Muscle of leg (tissue), 11 donors: ENCODE results near the gene BRCA2. TPM values are rescaled to one million over a fixed set of nuclear protein-coding genes. Genes with fewer than 3 reads are reported as not detected.

Source experiments
- DNase-seq: peaks from one replicate; pipeline ENCODE4 v3.0.0; 2013
- H3K27ac ChIP-seq: one replicate; pipeline ENCODE4 v1.5.1; 2013; ENCODE audit warnings: mild to moderate bottlenecking, low read length, control low read depth
- H3K27me3 ChIP-seq: one replicate; pipeline ENCODE4 v1.6.1; 2013; ENCODE audit warnings: low read length; ENCODE audit not compliant: control insufficient read depth, insufficient read depth
- H3K36me3 ChIP-seq: one replicate; pipeline ENCODE4 v1.6.1; 2013; ENCODE audit warnings: low read length; ENCODE audit not compliant: control insufficient read depth, insufficient read depth
- H3K4me1 ChIP-seq: one replicate; pipeline ENCODE4 v1.6.1; 2013; ENCODE audit warnings: low read length; ENCODE audit not compliant: control insufficient read depth, insufficient read depth
- H3K4me3 ChIP-seq: one replicate; pipeline ENCODE4 v1.5.1; 2013; ENCODE audit warnings: low read length, control low read depth
- H3K9me3 ChIP-seq: replicated peaks from 2 replicates; pipeline ENCODE4 v1.6.1; 2013; ENCODE audit warnings: low read depth, low read length; ENCODE audit not compliant: control insufficient read depth
- WGBS: methylation state at CpG from one replicate; pipeline ENCODE4 v1.1.5; 2013; ENCODE audit warnings: missing lambda C conversion rate; ENCODE audit not compliant: insufficient coverage; 5-methylcytosine and 5-hydroxymethylcytosine counted together
- polyA plus RNA-seq, 8 donors: library from polyadenylated mRNA; unstranded; fragments of 120-200 nt; gene quantifications; one replicate each; pipeline versions ENCODE4 v1.2.1 to v1.2.3, GENCODE V29; 2013; ENCODE audit warnings: inconsistent platforms in 1 of 8, low replicate concordance in 1 of 8; ENCODE audit not compliant: insufficient read length in 8 of 8, insufficient read depth in 1 of 8
- total RNA-seq: library from RNA; stranded (reverse); fragments of 120-200 nt; gene quantifications from one replicate; pipeline ENCODE4 v1.2.4, GENCODE V29; 2013

BRCA2 gene
- total and polyA plus RNA-seq, 9 donors, result 3.0 to 4.4 (median 3.5) TPM

DNA sequence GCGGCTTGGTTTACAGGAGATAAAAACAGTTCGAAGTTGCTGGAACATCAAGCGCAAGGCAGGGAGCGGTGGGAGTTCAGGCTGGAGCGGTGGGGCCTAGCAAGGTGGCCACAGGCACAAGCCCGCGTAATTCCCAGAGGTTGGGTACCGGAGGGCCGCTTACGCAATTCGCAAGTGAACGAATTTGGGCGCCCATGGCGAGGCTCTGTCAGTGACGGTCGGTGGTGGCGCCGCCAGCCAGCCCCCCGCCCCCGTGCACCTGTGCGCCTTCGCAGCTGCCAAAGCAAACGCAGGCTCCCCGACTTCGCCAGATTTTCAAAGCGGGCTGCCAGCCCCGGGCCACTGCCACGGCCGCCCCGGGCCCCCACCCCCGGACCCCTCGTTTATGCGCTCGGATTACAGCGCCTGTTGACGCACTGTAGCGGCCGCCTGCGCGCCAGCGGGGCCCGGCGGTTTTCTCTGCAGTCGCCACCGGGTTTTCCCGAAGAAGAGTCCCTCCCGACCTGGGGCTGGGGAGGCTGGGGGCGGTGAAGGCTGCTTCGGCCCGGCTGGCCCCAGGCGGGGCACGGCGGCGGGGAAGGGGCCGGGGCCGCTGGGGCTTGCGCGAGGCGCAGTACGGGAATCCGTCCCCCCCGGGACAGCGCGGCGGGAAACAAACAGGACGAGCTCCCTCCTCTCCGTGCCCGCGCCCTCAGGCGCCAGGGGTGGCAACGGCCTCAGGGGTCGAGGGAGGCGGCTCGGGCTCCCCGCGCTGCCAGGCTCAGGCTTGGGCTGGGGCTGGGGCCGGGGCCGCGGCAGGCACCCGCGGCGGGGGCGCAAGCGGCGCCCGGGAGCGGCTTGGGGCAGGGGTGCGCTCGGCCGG is 111.9 kb downstream of the BRCA2 start:
- peak; percentile 59 for DNase-seq
- H3K9me3 ChIP-seq, result no peaks in the 10 kb centered on the region
- H3K4me1 ChIP-seq, result peaks cover 24% of the 10 kb centered on the region
- H3K27me3 ChIP-seq, result no peaks in the 10 kb centered on the region
- peak overlapping the region; percentile 80 for H3K4me3 ChIP-seq
- H3K36me3 ChIP-seq, result no peaks in the 10 kb centered on the region
- under 1% methylated on average over 89 of the region's 90 CpGs for WGBS
- peak overlapping the region; percentile 79 for H3K27ac ChIP-seq

DNA sequence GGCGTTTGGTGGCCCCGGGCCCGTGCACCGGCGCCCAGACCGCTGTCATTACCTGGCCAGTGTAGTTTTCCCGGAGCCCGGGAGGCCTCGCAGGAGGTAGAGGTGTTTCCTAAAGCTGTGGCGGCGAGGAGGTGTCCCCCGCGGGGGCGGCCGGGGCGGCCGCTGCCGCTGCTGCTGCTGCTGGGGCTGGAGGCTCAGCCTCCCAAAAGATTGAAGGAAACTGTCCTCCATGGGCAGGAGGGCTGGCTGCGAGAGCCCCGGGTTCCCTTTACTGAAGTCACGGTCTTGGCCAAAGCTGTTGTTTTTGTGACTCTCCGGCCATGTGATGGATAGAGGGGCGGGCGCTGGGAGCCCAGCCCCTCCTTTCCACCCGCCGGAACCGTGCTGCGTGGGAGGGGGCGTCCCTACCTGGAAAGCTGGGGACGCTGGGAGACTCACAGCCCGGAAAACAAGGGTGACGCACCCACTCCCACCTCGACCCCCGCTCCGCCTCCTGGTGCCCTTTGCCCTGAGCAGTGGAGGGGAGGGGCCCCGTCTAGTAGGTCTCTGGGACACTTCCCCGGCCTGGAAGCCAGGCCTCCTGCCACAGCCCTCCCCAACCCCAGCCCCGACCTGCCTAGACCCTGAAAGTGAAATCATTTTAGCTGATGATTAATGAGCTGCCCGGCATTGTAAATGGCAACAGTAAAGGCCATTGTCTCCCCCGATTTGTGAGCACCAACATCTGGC is 112.7 kb downstream of the BRCA2 start, which contains the start of gene N4BP2L1:
Gene N4BP2L1 (minus strand): TSS at position 279 of the 729 bp plus-strand sequence. CDS start 48 bp downstream, at position 231.
- no peaks in the 10 kb centered on the region for H3K9me3 ChIP-seq
- H3K27ac ChIP-seq, result peak within 1 kb of the TSS; percentile 79
- WGBS, result 0% methylated on average over 22 of the region's 40 CpGs
- peaks cover 24% of the 10 kb centered on the region for H3K4me1 ChIP-seq
- H3K27me3 ChIP-seq, result no peaks in the 10 kb centered on the region
- DNase-seq, result peak; percentile 84
- H3K4me3 ChIP-seq, result peak within 1 kb of the TSS; percentile 80
- no peaks in the 10 kb centered on the region for H3K36me3 ChIP-seq

DNA sequence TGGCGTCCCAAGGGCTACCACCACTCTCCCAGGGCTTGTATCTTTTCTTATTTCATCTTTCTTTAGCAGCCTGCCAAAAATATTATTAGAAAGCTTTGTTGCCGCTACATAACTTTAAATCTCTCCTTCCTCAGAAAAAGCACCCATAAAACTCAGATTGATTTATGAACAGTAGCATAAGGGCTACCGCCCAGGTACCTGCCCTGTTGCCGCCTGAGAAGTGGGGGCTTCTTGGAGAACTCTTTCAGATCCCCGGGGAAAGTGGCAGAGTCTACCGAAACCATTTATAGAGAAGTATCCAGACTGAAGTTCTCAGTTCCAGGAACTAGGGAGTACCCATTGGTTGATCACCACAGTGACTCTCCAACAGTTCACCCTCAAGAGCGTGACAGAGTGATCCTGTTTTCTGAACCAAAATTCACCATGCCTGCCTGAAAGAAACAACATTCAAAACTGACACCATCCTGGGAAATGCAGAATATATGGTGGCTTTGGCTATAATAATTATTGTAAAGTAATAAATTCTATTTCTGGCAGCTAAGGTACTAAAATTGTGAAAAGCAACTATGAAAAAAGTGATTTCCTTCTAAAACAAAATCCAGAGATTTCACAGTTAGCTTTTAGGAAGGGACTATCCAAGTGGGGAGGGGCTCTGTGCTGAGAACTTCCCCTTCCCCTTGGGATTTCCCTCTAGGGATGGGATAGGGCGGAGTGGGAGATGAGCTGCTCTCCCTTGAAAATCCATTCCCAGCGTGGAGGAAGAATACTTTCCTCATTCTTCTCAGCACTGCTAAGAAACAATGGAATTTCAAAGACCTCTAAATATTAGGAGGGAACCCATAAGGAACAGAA is 113.5 kb downstream of the BRCA2 start:
- peak overlapping the region; percentile 80 for H3K4me3 ChIP-seq
- WGBS, result 57% methylated on average over 1 of the region's 9 CpGs
- peak overlapping the region; percentile 79 for H3K27ac ChIP-seq
- no peaks in the 10 kb centered on the region for H3K27me3 ChIP-seq
- H3K4me1 ChIP-seq, result peaks cover 24% of the 10 kb centered on the region
- peak; percentile 48 for DNase-seq
- H3K36me3 ChIP-seq, result no peaks in the 10 kb centered on the region
- no peaks in the 10 kb centered on the region for H3K9me3 ChIP-seq

DNA sequence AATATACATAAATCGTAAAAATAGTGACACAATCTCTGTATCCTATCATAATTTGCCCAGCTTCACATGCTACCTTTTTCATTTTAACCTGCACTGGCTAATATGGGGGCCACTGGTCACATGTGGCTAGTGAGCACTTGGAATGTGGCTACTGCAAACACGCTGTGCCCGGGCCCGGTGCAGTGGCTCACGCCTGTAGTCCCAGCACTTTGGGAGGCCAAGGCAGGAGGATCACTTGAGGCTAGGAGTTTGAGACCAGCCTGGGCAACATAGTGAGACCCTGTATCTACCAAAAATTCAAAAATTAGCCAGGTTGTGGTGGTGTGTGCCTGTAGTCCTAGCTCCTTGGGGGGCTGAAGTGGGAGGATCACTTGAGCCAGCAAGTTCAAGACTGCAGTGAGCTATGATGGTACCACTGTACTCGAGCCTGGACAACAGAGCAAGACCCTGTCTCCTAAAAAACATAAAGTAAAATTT is 114.2 kb downstream of the BRCA2 start:
- H3K4me1 ChIP-seq, result peaks cover 24% of the 10 kb centered on the region
- WGBS, result 100% methylated on average over 4 of the region's 6 CpGs

DNA sequence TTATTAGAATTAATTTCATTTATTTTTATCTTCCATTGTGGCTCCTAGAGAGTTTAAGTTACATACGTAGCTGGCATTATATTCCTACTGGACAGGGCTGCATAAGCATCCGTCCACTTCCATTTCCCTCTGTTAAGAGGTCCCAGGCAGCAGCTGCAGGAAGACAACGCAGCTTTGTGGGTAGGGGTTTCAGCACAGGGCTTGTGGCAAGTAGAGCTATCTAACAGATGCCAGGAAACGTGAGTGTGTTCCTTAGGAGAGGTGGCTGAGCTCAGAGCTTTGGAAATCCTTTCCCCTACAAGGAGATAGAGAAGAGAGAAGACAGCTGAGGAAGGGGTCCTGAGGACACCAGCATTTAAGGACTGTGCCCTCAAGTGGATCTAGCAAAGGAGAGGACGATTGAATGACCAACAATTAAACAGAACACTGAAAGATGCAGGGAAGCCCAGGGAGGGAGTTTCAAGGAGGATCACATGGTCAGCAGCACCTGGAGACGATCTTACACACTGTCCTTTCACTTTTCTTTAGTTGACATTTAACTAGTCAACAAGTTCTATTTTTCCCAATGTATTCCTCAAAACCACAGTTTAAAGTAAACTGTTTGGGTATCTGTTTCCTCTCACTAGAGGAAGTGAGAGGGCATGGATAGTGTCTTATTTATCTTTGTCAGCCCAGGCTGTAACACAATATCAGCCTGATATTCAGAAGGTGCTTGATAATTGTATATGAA is 114.9 kb downstream of the BRCA2 start:
- H3K4me3 ChIP-seq, result no peak overlapping the region
- H3K4me1 ChIP-seq, result peaks cover 24% of the 10 kb centered on the region
- H3K9me3 ChIP-seq, result no peaks in the 10 kb centered on the region
- no peaks in the 10 kb centered on the region for H3K27me3 ChIP-seq
- H3K36me3 ChIP-seq, result no peaks in the 10 kb centered on the region
- peak overlapping the region; percentile 8 for H3K27ac ChIP-seq
- 45% methylated on average over 1 of the region's 6 CpGs for WGBS
- peak; percentile 54 for DNase-seq

More for the DNA sequence above, 114.2 kb downstream of the BRCA2 start:
- Histone ChIP-seq H3K27me3 (no peaks in the 10 kb centered on the region), H3K36me3 (no peaks in the 10 kb centered on the region), H3K9me3 (no peaks in the 10 kb centered on the region), H3K27ac (peak overlapping the region; percentile 8), H3K4me3 (no peak overlapping the region)
- DNase-seq, result no peak

DNA sequence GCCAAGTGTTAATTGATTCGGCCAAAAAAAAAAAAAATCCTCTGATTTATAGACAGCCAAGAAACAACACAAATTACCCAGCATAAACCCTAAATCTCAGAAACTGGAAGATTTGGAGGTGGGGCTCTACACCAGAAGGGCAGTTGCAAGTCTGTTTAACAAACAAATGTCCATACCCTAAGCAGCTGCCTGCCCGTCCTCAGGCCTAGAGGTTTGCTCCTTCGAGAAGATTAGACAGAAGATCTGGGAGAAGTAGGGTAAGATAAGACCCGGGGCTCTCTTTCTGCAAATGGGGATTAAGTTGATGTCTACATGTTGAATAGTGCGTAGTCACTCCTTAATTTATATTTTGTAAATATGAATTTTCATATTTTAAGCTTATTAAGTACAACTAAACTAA is 116.1 kb downstream of the BRCA2 start:
- Histone ChIP-seq H3K27ac (no peak overlapping the region), H3K9me3 (no peaks in the 10 kb centered on the region), H3K4me3 (no peak overlapping the region), H3K27me3 (no peaks in the 10 kb centered on the region), H3K36me3 (no peaks in the 10 kb centered on the region), H3K4me1 (peaks cover 22% of the 10 kb centered on the region)
- DNase-seq, result no peak
- WGBS, result no CpG with 5 or more reads among the region's 5 CpGs

DNA sequence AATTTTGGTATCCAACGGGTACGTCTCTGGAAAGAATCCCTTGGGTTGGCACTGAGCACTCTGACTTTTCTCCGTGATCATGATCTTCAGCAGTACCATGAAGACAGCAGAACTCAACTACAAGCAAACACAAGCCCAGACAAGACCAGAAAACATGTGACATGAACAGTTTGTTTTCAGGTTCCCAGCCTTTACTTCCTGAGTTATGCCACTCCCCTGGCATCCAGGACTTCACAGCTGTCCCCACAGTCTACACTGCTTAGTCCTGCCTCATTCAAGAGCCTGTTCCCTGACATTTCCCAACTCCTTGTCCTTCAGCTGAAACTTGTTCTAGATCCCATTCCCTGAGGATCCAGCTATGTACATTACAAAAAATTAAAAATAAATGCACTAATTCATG is 117.5 kb downstream of the BRCA2 start:
- no peak overlapping the region for H3K27ac ChIP-seq
- no peak for DNase-seq
- 95% methylated on average over 3 of the region's 3 CpGs for WGBS
- peaks cover 14% of the 10 kb centered on the region for H3K4me1 ChIP-seq
- no peaks in the 10 kb centered on the region for H3K9me3 ChIP-seq
- H3K36me3 ChIP-seq, result no peaks in the 10 kb centered on the region
- H3K27me3 ChIP-seq, result no peaks in the 10 kb centered on the region
- no peak overlapping the region for H3K4me3 ChIP-seq

DNA sequence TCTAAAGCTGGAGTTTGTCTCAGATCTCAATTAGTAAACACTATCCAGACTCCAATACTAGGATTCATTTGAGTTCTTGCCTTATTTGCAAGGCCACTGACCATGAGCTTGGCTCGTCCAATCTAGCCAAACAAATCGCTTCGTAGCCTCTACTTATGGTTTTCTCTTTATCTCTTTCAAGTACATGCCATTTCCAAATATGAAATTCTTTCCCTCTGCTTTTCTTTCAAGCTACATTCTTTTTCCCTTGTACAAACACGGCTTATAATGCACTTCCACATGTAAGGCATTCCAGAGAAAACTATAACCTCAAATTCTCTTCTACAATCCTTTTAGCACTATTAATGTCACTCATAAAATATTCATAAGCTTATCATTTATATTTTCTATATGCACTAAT is 123.6 kb downstream of the BRCA2 start:
- no peaks in the 10 kb centered on the region for H3K9me3 ChIP-seq
- H3K4me1 ChIP-seq, result no peaks in the 10 kb centered on the region
- H3K27ac ChIP-seq, result no peak overlapping the region
- no peaks in the 10 kb centered on the region for H3K27me3 ChIP-seq
- WGBS, result 93% methylated on average over 3 of the region's 4 CpGs
- H3K36me3 ChIP-seq, result no peaks in the 10 kb centered on the region
- H3K4me3 ChIP-seq, result no peak overlapping the region
- no peak for DNase-seq

DNA sequence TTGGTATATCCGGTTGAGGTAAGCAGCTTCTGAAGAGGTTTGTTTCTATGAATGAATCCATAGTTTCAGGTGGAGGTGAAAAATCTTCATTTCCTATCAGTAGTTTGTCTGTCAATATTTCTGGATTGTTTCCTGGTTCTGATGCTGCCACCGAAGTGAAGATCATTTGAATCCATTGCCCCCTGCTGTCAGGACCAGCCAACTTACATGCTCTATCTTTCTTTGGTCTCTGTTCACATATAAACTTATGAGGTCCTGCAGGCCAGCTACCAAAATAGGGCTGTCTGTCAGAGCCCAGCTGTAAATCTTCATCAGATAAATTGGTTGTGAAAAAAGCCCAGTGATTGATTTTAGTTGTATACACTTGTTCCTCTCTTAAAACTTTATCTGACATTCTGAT is 127.8 kb downstream of the BRCA2 start:
- Histone ChIP-seq H3K9me3 (no peaks in the 10 kb centered on the region), H3K4me1 (no peaks in the 10 kb centered on the region), H3K27me3 (no peaks in the 10 kb centered on the region), H3K4me3 (no peak overlapping the region), H3K27ac (no peak overlapping the region), H3K36me3 (no peaks in the 10 kb centered on the region)
- peak; percentile 27 for DNase-seq
- WGBS, result no CpG with 5 or more reads among the region's 2 CpGs
